ENCODE results near the gene GPSM1.

GPSM1 gene

GRCh38 chr9:136379401-136379800 lies 52.1 kb downstream of the GPSM1 start:
- DNase-seq: no peak

GRCh38 chr9:136379891-136380290 lies 52.6 kb downstream of the GPSM1 start:
- no peak for DNase-seq

- no peak for DNase-seq
Observed at GRCh38 chr9:136380381-136380780, 53.0 kb downstream of the GPSM1 start.

- no peak for DNase-seq
Observed at GRCh38 chr9:136381311-136381710, 54.0 kb downstream of the GPSM1 start.

GRCh38 chr9:136381966-136382513 lies 54.7 kb downstream of the GPSM1 start:
- DNase-seq: no peak

GRCh38 chr9:136383436-136383835 lies 56.1 kb downstream of the GPSM1 start:
- DNase-seq: no peak

GRCh38 chr9:136385015-136385414 lies 57.7 kb downstream of the GPSM1 start:
- DNase-seq: peak; percentile 23 to 42

GRCh38 chr9:136386018-136386417 lies 58.7 kb downstream of the GPSM1 start:
- DNase-seq: no peak

GRCh38 chr9:136387217-136387616 lies 59.9 kb downstream of the GPSM1 start:
- DNase-seq: no peak

- DNase-seq: no peak
Observed at GRCh38 chr9:136389396-136389795, 62.1 kb downstream of the GPSM1 start.

- no peak for DNase-seq
Observed at GRCh38 chr9:136391737-136392537, 64.6 kb downstream of the GPSM1 start.

- no peak for DNase-seq
Observed at GRCh38 chr9:136392538-136393449, 65.5 kb downstream of the GPSM1 start.

- DNase-seq: no peak
Observed at GRCh38 chr9:136393531-136393930, 66.2 kb downstream of the GPSM1 start.

- DNase-seq: no peak
Observed at GRCh38 chr9:136394312-136395019, 67.1 kb downstream of the GPSM1 start.

GRCh38 chr9:136395020-136395340 lies 67.6 kb downstream of the GPSM1 start:
- DNase-seq: no peak

GRCh38 chr9:136395345-136396218 lies 68.2 kb downstream of the GPSM1 start:
- no peak for DNase-seq

- no peak for DNase-seq
Observed at GRCh38 chr9:136396219-136396515, 68.8 kb downstream of the GPSM1 start.

GRCh38 chr9:136397643-136398042 lies 70.3 kb downstream of the GPSM1 start:
- DNase-seq: no peak

GRCh38 chr9:136398286-136398685 lies 70.9 kb downstream of the GPSM1 start:
- no peak for DNase-seq

GRCh38 chr9:136399176-136400037 lies 72.1 kb downstream of the GPSM1 start:
- DNase-seq: peak; percentile 32 to 46

Data from CD4-positive, alpha-beta T cell treated with Interleukin-1 beta for 1 hour (primary cell).